Measurements from ENCODE around the gene MANSC4. TPM values are rescaled to one million over a fixed set of nuclear protein-coding genes. Genes with fewer than 3 reads are reported as not detected.

Gene MANSC4
- total RNA-seq, 1 experiment from 2014 or later = not detected

DNA sequence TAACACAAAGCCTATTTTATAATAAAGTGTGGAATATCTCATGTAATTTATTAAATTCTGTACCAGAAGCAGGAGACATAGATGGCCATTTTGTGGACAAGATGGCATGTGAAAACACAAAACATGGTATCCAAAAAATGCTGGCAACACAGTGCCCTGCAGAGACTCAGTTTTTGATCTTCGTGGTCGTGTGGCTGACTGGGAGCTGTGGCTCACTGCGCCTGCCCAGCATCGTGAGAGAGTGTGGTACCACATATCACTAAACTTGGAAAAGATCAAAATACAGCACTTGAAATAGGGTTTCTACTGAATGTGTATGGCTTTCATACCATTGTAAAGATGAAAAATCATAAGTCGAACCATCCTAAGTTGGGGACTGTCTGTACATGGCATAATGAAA, 43.0 kb upstream of the MANSC4 start:
- CTCF ChIA-PET = no interaction called here

DNA sequence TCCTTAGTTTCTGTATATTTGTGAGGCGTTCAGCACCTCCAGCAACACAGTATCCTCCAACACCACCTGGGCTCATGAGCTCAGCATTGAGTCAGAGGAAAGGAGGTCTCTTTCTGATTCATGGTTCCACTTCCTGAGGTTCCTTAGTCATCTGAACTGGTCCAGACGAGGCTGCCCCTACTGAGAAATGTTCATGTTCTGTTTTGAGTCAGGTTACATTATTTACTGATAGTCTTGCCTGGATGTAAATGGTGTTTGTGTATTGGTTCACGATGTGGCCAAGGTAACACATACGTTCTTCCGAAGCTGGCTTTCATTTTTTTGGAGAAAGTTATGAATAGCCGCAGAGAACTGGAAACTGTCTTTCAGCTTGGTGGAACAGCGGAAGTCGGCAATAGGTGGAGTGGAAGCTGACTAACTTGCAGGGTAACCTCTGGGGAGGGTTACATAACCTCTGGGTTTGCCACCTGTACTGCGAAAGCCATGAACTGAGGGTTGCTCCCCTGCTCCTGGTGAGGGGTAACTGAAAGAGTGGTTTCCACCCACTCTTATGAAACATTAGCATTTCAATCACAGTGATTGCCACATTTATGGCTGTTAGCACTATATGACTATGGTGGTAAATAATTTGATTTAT, 42.2 kb upstream of the MANSC4 start:
- no peak for DNase-seq
- intact Hi-C loops (cut with micrococcal nuclease; ENCODE audit: unreplicated experiment) = loop anchor here (5.0 kb wide), 1 partner anchor 75 kb away; no protein-coding TSS in a partner anchor
- BruUV-seq (replicated peaks) = no TSS peak

More for the DNA sequence above, 43.0 kb upstream of the MANSC4 start:
- Mint-ChIP-seq H3K27ac (ENCODE audit: unreplicated experiment) (no peak overlapping the region), H3K4me3 (ENCODE audit: low read depth, unreplicated experiment) (no peak overlapping the region), H3K4me1 (ENCODE audit: low read depth, unreplicated experiment) (peaks cover 11% of the 10 kb centered on the region), H3K9me3 (ENCODE audit: low read depth, unreplicated experiment) (no peaks in the 10 kb centered on the region), H3K36me3 (ENCODE audit: insufficient read depth, unreplicated experiment) (no peaks in the 10 kb centered on the region), H3K27me3 (ENCODE audit: unreplicated experiment) (no peaks in the 10 kb centered on the region)
- TF ChIP-seq, protein P1, sequence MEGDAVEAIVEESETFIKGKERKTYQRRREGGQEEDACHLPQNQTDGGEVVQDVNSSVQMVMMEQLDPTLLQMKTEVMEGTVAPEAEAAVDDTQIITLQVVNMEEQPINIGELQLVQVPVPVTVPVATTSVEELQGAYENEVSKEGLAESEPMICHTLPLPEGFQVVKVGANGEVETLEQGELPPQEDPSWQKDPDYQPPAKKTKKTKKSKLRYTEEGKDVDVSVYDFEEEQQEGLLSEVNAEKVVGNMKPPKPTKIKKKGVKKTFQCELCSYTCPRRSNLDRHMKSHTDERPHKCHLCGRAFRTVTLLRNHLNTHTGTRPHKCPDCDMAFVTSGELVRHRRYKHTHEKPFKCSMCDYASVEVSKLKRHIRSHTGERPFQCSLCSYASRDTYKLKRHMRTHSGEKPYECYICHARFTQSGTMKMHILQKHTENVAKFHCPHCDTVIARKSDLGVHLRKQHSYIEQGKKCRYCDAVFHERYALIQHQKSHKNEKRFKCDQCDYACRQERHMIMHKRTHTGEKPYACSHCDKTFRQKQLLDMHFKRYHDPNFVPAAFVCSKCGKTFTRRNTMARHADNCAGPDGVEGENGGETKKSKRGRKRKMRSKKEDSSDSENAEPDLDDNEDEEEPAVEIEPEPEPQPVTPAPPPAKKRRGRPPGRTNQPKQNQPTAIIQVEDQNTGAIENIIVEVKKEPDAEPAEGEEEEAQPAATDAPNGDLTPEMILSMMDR (IDR thresholded peaks at IDR 0.05; ENCODE audit: unreplicated experiment) = no peak
- DNase-seq = no peak
- no TSS peak for BruUV-seq (replicated peaks)
- intact Hi-C loops (cut with micrococcal nuclease; ENCODE audit: unreplicated experiment) = loop anchor here (5.0 kb wide), 1 partner anchor 76 kb away; no protein-coding TSS in a partner anchor

DNA sequence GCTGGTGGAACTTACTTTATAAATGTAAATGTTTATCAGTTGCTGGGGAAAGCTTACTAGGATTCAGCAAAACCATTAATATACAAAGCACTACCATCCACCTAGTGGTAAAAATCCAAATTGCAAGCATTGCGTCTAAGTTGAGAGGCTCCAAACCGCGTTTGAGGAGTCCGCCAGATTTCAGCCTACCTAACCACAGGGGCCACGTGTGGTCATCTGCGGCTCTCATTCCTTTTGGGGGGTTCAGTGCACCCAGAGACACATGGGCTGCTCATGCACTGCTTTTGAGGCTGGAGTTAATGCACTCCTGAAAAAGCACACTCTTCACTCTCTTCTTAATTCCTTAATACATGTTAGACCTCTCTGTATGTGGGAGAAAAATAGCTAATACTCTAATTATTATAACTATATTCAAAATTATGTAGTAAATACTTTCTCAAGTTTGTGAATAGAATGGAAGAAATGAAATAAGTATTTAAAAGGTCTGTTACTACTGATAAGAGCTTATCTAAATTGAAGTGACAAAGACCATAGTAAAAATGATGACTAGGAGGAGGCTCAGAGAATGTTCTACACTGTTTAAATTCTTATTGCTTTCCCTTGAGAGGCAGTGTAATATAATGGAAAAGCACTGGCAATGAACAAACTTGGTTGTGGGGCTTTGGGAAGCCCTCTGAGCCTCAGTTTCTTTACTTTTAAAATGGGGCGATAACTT, 41.4 kb upstream of the MANSC4 start:
- no TSS peak for BruUV-seq (replicated peaks)
- no peak overlapping the region for H3K4me3 Mint-ChIP-seq (ENCODE audit: low read depth, unreplicated experiment)

More for the DNA sequence above, 42.2 kb upstream of the MANSC4 start:
- Mint-ChIP-seq H3K27ac (ENCODE audit: unreplicated experiment) (no peak overlapping the region), H3K4me1 (ENCODE audit: low read depth, unreplicated experiment) (peaks cover 7% of the 10 kb centered on the region), H3K4me3 (ENCODE audit: low read depth, unreplicated experiment) (no peak overlapping the region), H3K36me3 (ENCODE audit: insufficient read depth, unreplicated experiment) (no peaks in the 10 kb centered on the region), H3K9me3 (ENCODE audit: low read depth, unreplicated experiment) (no peaks in the 10 kb centered on the region), H3K27me3 (ENCODE audit: unreplicated experiment) (no peaks in the 10 kb centered on the region)
- TF ChIP-seq, protein P1 (IDR thresholded peaks at IDR 0.05; ENCODE audit: unreplicated experiment) = no peak
- CTCF ChIA-PET = interaction anchor here (0.5 to 2.1 kb wide), 4 partner anchors 18 to 70 kb away, joined by 3 to 6 read pairs (median 4); no protein-coding TSS in a partner anchor

DNA sequence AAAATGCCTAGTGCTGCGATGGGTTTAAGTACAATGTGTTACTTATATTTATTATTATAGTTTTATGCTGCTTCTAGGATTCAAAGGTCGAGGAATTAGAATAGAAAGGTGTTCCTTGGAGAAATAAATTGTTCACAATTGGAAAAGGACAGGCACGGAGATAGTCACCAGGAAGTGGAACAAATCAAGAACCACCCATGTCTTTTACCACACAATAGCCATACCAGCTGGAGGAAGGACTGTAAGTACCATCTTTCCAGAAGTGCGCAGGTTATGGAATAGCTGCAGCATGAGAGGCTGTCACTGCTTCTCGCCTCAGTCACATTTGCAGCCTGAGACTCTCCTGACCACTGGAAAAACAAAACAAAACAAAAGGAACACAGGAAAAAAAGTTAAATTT, 40.5 kb upstream of the MANSC4 start:
- intact Hi-C loops (cut with micrococcal nuclease; ENCODE audit: unreplicated experiment) = loop anchor here (2.0 to 5.0 kb wide), 2 partner anchors 73 to 88 kb away; no protein-coding TSS in a partner anchor
- H3K4me3 Mint-ChIP-seq (ENCODE audit: low read depth, unreplicated experiment) = no peak overlapping the region
- no TSS peak for BruUV-seq (replicated peaks)
- CTCF ChIA-PET = interaction anchor here (0.6 to 2.1 kb wide), 4 partner anchors 12 to 121 kb away, joined by 3 to 6 read pairs (median 3); no protein-coding TSS in a partner anchor
- no peaks in the 10 kb centered on the region for H3K36me3 Mint-ChIP-seq (ENCODE audit: insufficient read depth, unreplicated experiment)
- TF ChIP-seq, protein P1 (IDR thresholded peaks at IDR 0.05; ENCODE audit: unreplicated experiment) = no peak
- no peak overlapping the region for H3K27ac Mint-ChIP-seq (ENCODE audit: unreplicated experiment)
- H3K4me1 Mint-ChIP-seq (ENCODE audit: low read depth, unreplicated experiment) = peaks cover 7% of the 10 kb centered on the region
- H3K9me3 Mint-ChIP-seq (ENCODE audit: low read depth, unreplicated experiment) = no peaks in the 10 kb centered on the region
- H3K27me3 Mint-ChIP-seq (ENCODE audit: unreplicated experiment) = no peaks in the 10 kb centered on the region
- DNase-seq = no peak

More for the DNA sequence above, 41.4 kb upstream of the MANSC4 start:
- TF ChIP-seq, protein P1 (IDR thresholded peaks at IDR 0.05; ENCODE audit: unreplicated experiment) = peak; percentile 75
- Mint-ChIP-seq H3K27me3 (ENCODE audit: unreplicated experiment) (no peaks in the 10 kb centered on the region), H3K4me1 (ENCODE audit: low read depth, unreplicated experiment) (peaks cover 7% of the 10 kb centered on the region), H3K36me3 (ENCODE audit: insufficient read depth, unreplicated experiment) (no peaks in the 10 kb centered on the region), H3K27ac (ENCODE audit: unreplicated experiment) (no peak overlapping the region), H3K9me3 (ENCODE audit: low read depth, unreplicated experiment) (no peaks in the 10 kb centered on the region)
- intact Hi-C loops (cut with micrococcal nuclease; ENCODE audit: unreplicated experiment) = loop anchor here (2.0 to 5.0 kb wide), 2 partner anchors 74 to 89 kb away; no protein-coding TSS in a partner anchor
- peak; percentile 70 for DNase-seq
- CTCF ChIA-PET = interaction anchor here (1.2 to 2.1 kb wide), 4 partner anchors 19 to 120 kb away, joined by 3 to 6 read pairs (median 3); no protein-coding TSS in a partner anchor
